ENCODE measurements around the gene TMEM151B. TPM values are rescaled to one million over a fixed set of nuclear protein-coding genes. Genes with fewer than 3 reads are reported as not detected.

The TMEM151B gene
- total RNA-seq, 2 donors from 2014 or later: 0.11 to 2.6 TPM

- peaks cover 0 to 15% of the 10 kb centered on the region in 2 donors for H3K4me1 ChIP-seq
- DNase-seq (ENCODE audit: low spot score): no peak
- peaks cover 37% of the 10 kb centered on the region for H3K36me3 ChIP-seq
- H3K27me3 ChIP-seq: peaks cover 7% of the 10 kb centered on the region in 2 donors
- H3K4me3 ChIP-seq: no peak overlapping the region
- no peaks in the 10 kb centered on the region for H3K9me3 ChIP-seq
- TF ChIP-seq CTCF (IDR thresholded peaks at IDR 0.05): no peak
- H3K27ac ChIP-seq: no peak overlapping the region
Observed at GRCh38 chr6:44298864-44299263, 28.6 kb downstream of the TMEM151B start.

- H3K27ac ChIP-seq: no peak overlapping the region
- no peak overlapping the region for H3K4me3 ChIP-seq
- TF ChIP-seq CTCF (IDR thresholded peaks at IDR 0.05): no peak
- peaks cover 0 to 15% of the 10 kb centered on the region in 2 donors for H3K4me1 ChIP-seq
- H3K36me3 ChIP-seq: peaks cover 50% of the 10 kb centered on the region
- peaks cover 4 to 7% of the 10 kb centered on the region in 2 donors for H3K27me3 ChIP-seq
- no peak for DNase-seq (ENCODE audit: low spot score)
- no peaks in the 10 kb centered on the region for H3K9me3 ChIP-seq
Observed at GRCh38 chr6:44300292-44300823, 30.1 kb downstream of the TMEM151B start.

- Histone ChIP-seq H3K36me3 (peaks cover 53% of the 10 kb centered on the region), H3K9me3 (no peaks in the 10 kb centered on the region), H3K4me3 (no peak overlapping the region), H3K27ac (no peak overlapping the region), H3K4me1 (peaks cover 0 to 15% of the 10 kb centered on the region in 2 donors), H3K27me3 (peaks cover 0 to 2% of the 10 kb centered on the region in 2 donors)
- DNase-seq (ENCODE audit: low spot score): no peak
- TF ChIP-seq CTCF (IDR thresholded peaks at IDR 0.05): no peak
Observed at GRCh38 chr6:44301106-44301505, 30.9 kb downstream of the TMEM151B start.

- Histone ChIP-seq H3K36me3 (peaks cover 62% of the 10 kb centered on the region), H3K27me3 (no peaks in the 10 kb centered on the region), H3K4me3 (no peak overlapping the region), H3K27ac (no peak overlapping the region), H3K9me3 (no peaks in the 10 kb centered on the region), H3K4me1 (peaks cover 0 to 13% of the 10 kb centered on the region in 2 donors)
- no peak for DNase-seq (ENCODE audit: low spot score)
- TF ChIP-seq CTCF (IDR thresholded peaks at IDR 0.05): no peak
Observed at GRCh38 chr6:44301782-44302564, 31.7 kb downstream of the TMEM151B start.

- TF ChIP-seq CTCF (IDR thresholded peaks at IDR 0.05): no peak
- peaks cover 66% of the 10 kb centered on the region for H3K36me3 ChIP-seq
- H3K27ac ChIP-seq: no peak overlapping the region
- no peak for DNase-seq (ENCODE audit: low spot score)
- H3K27me3 ChIP-seq: no peaks in the 10 kb centered on the region
- H3K9me3 ChIP-seq: no peaks in the 10 kb centered on the region
- no peak overlapping the region for H3K4me3 ChIP-seq
- peaks cover 0 to 4% of the 10 kb centered on the region in 2 donors for H3K4me1 ChIP-seq
Observed at GRCh38 chr6:44302856-44303255, 32.6 kb downstream of the TMEM151B start.

Measured in right atrium auricular region (tissue), 2 donors.